Osteoblast (primary cell): ENCODE data around the gene RNF17. TPM values are rescaled to one million over a fixed set of nuclear protein-coding genes. Genes with fewer than 3 reads are reported as not detected.

ENCODE experiments used
- DNase-seq: peaks from one replicate; pipeline ENCODE4 v3.0.0; 2011; ENCODE audit warnings: low spot score, mixed read lengths; ENCODE audit not compliant: insufficient read length; ENCODE audit errors: missing footprints
- H2AFZ ChIP-seq: 2 replicates; pipeline ENCODE4 v1.6.0; 2011; ENCODE audit warnings: mild to moderate bottlenecking, low read length
- H3K27ac ChIP-seq: 2 replicates; pipeline ENCODE4 v1.5.1; 2011; ENCODE audit warnings: mild to moderate bottlenecking, low read depth, low read length, moderate library complexity
- H3K27me3 ChIP-seq: 2 replicates; pipeline ENCODE4 v1.6.0; 2012; ENCODE audit warnings: mild to moderate bottlenecking, control low read depth, inconsistent platforms, low read length, moderate library complexity; ENCODE audit not compliant: insufficient read depth
- H3K36me3 ChIP-seq: 2 replicates; pipeline ENCODE4 v1.5.1; 2011; ENCODE audit warnings: mild to moderate bottlenecking, low read length, control low read depth, moderate library complexity; ENCODE audit not compliant: insufficient read depth
- H3K4me1 ChIP-seq: 2 replicates; pipeline ENCODE4 v1.5.1; 2011; ENCODE audit warnings: mild to moderate bottlenecking, low read length, control low read depth, moderate library complexity; ENCODE audit not compliant: insufficient read depth
- H3K4me2 ChIP-seq: 2 replicates; pipeline ENCODE4 v1.6.0; 2011; ENCODE audit warnings: mild to moderate bottlenecking, low read length; ENCODE audit not compliant: insufficient read depth
- H3K4me3 ChIP-seq: fragments of 200-600 bp; sonication (generic); 3 replicates; pipeline ENCODE4 v1.5.1; 2012; ENCODE audit warnings: mild to moderate bottlenecking, low read length, inconsistent platforms; ENCODE audit not compliant: insufficient read depth
- H3K79me2 ChIP-seq: 2 replicates; pipeline ENCODE4 v1.6.0; 2012; ENCODE audit warnings: mild to moderate bottlenecking, low read length, control low read depth, inconsistent platforms; ENCODE audit not compliant: insufficient read depth
- H3K9me3 ChIP-seq: 2 replicates; pipeline ENCODE4 v1.5.1; 2011; ENCODE audit warnings: low read depth, low read length, control low read depth
- H4K20me1 ChIP-seq: 2 replicates; pipeline ENCODE4 v1.6.0; 2012; ENCODE audit warnings: mild to moderate bottlenecking, low read length, control low read depth; ENCODE audit not compliant: insufficient read depth
- CTCF ChIP-seq: IDR thresholded peaks from 2 replicates; pipeline ENCODE4 v1.5.1; 2011; ENCODE audit warnings: mild to moderate bottlenecking, low read depth, low read length, moderate library complexity; ENCODE audit errors: extremely low read depth
- total RNA-seq: library from RNA; depleted of rRNA; stranded (reverse); fragments of >200 nt; gene quantifications from 2 replicates; pipeline ENCODE4 v1.2.3, GENCODE V29; 2012

Gene RNF17
- total RNA-seq, 1 donor = not detected

- no peaks in the 10 kb centered on the region for H3K27me3 ChIP-seq
- H2AFZ ChIP-seq = no peak overlapping the region
- DNase-seq = no peak
- no peak overlapping the region for H3K27ac ChIP-seq
- no peaks in the 10 kb centered on the region for H3K36me3 ChIP-seq
- H3K4me2 ChIP-seq = no peak overlapping the region
- no peaks in the 10 kb centered on the region for H4K20me1 ChIP-seq
- H3K79me2 ChIP-seq = peaks cover 68% of the 10 kb centered on the region
- peaks cover 1% of the 10 kb centered on the region for H3K4me1 ChIP-seq
- no peak overlapping the region for H3K4me3 ChIP-seq
- no peaks in the 10 kb centered on the region for H3K9me3 ChIP-seq
- TF ChIP-seq CTCF = no peak
These were observed 152.5 kb downstream of the RNF17 start for GRCh38 chr13:24916464-24916863.

- DNase-seq = no peak
- Histone ChIP-seq H3K36me3 (no peaks in the 10 kb centered on the region), H3K27ac (no peak overlapping the region), H3K79me2 (peaks cover 54% of the 10 kb centered on the region), H3K4me1 (peaks cover 8% of the 10 kb centered on the region), H3K4me2 (no peak overlapping the region), H3K4me3 (no peak overlapping the region), H2AFZ (no peak overlapping the region), H3K9me3 (no peaks in the 10 kb centered on the region), H3K27me3 (peaks cover 3% of the 10 kb centered on the region), H4K20me1 (no peaks in the 10 kb centered on the region)
- no peak for TF ChIP-seq CTCF
These were observed 157.0 kb downstream of the RNF17 start for GRCh38 chr13:24921003-24921402.

DNA sequence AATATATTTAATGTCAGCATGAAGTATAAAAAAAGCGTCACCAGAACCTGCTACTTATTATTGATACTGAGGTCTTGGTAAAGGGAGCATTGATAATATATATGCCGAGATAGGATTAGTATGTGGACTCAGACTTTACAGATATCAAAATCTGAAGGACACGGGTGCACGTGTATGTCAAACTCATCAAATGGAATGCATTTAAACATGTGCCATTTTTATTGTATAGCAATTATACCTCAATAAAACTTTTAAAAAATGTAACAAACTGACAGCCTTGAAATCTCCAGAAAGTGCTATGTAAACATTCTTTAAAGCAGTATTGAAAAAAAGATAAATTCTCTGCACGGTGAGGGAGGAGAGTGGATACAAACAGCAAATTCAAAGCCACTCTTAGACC is 157.9 kb downstream of the RNF17 start:
- Histone ChIP-seq H2AFZ (peak overlapping the region; percentile 82), H3K4me3 (peak overlapping the region; percentile 98), H4K20me1 (no peaks in the 10 kb centered on the region), H3K79me2 (peaks cover 48% of the 10 kb centered on the region), H3K9me3 (no peaks in the 10 kb centered on the region), H3K4me2 (peak overlapping the region; percentile 82), H3K4me1 (peaks cover 8% of the 10 kb centered on the region), H3K27me3 (peaks cover 8% of the 10 kb centered on the region), H3K36me3 (no peaks in the 10 kb centered on the region), H3K27ac (peak overlapping the region; percentile 100)
- no peak for TF ChIP-seq CTCF
- no peak for DNase-seq

GRCh38 chr13:24922387-24922744 is 158.4 kb downstream of the RNF17 start:
- peak; percentile 65 for DNase-seq
- Histone ChIP-seq H3K4me2 (peak overlapping the region; percentile 82), H3K4me3 (peak overlapping the region; percentile 98), H3K9me3 (no peaks in the 10 kb centered on the region), H3K79me2 (peaks cover 44% of the 10 kb centered on the region), H3K4me1 (peaks cover 8% of the 10 kb centered on the region), H3K36me3 (no peaks in the 10 kb centered on the region), H3K27ac (peak overlapping the region; percentile 100), H2AFZ (peak overlapping the region; percentile 82), H4K20me1 (no peaks in the 10 kb centered on the region), H3K27me3 (peaks cover 8% of the 10 kb centered on the region)
- TF ChIP-seq CTCF = no peak
